ENCODE data around the gene R3HDM2.
A peak's percentile ranks its signal among the peaks of the same experiment; 100 is the strongest.

Gene R3HDM2

GRCh38 chr12:57467212-57467874 lies 36.5 kb upstream of the R3HDM2 start:
- no peak for DNase-seq

- no peak for DNase-seq
Observed at GRCh38 chr12:57465747-57466505, 35.1 kb upstream of the R3HDM2 start.

GRCh38 chr12:57465030-57465746 lies 34.3 kb upstream of the R3HDM2 start:
- DNase-seq = no peak

GRCh38 chr12:57464569-57464968 lies 33.7 kb upstream of the R3HDM2 start:
- no peak for DNase-seq

GRCh38 chr12:57462912-57463253 lies 32.0 kb upstream of the R3HDM2 start:
- no peak for DNase-seq

- DNase-seq = peak; percentile 27 to 84 (median 64)
Observed at GRCh38 chr12:57462251-57462911, 31.5 kb upstream of the R3HDM2 start.

GRCh38 chr12:57461917-57462250 lies 31.0 kb upstream of the R3HDM2 start:
- no peak for DNase-seq

GRCh38 chr12:57461276-57461916 lies 30.6 kb upstream of the R3HDM2 start:
- DNase-seq = peak in 10 of 14 donors; percentile 14 to 53 (median 21)

GRCh38 chr12:57460841-57461275 lies 30.0 kb upstream of the R3HDM2 start:
- DNase-seq = peak in 1 of 14 donors; percentile 8

- no peak for DNase-seq
Observed at GRCh38 chr12:57460468-57460784, 29.6 kb upstream of the R3HDM2 start.

GRCh38 chr12:57459750-57460467 lies 29.1 kb upstream of the R3HDM2 start, which contains the start of gene GLI1:
TSS of gene GLI1 (plus strand) at chr12:57459785. CDS start at chr12:57463692, 3,907 bp downstream.
- DNase-seq = peak in 1 of 14 donors; percentile 52

GRCh38 chr12:57459055-57459749 lies 28.4 kb upstream of the R3HDM2 start:
- DNase-seq = peak; percentile 34 to 88 (median 82)

- no peak for DNase-seq
Observed at GRCh38 chr12:57458665-57459054, 27.8 kb upstream of the R3HDM2 start.

- DNase-seq = no peak
Observed at GRCh38 chr12:57456737-57457490, 26.1 kb upstream of the R3HDM2 start.

GRCh38 chr12:57456145-57456700 lies 25.4 kb upstream of the R3HDM2 start:
- DNase-seq = peak in 1 of 14 donors; percentile 31

GRCh38 chr12:57455374-57456144 lies 24.7 kb upstream of the R3HDM2 start:
- no peak for DNase-seq

GRCh38 chr12:57454566-57455373 lies 23.9 kb upstream of the R3HDM2 start, which contains the start of gene INHBE:
TSS of gene INHBE (plus strand) at chr12:57455307. CDS start at chr12:57455537, 230 bp downstream.
- no peak for DNase-seq

- DNase-seq = no peak
Observed at GRCh38 chr12:57454213-57454565, 23.3 kb upstream of the R3HDM2 start.
